HG03135 (cell line): ENCODE data around the gene RPL3.

ENCODE experiments used
- ATAC-seq: cut with Tn5 transposase; IDR thresholded peaks from one replicate; pipeline ENCODE4 v1.9.1; 2021; ENCODE audit warnings: mild to moderate bottlenecking, moderate library complexity; ENCODE audit not compliant: unreplicated experiment

The RPL3 gene

DNA sequence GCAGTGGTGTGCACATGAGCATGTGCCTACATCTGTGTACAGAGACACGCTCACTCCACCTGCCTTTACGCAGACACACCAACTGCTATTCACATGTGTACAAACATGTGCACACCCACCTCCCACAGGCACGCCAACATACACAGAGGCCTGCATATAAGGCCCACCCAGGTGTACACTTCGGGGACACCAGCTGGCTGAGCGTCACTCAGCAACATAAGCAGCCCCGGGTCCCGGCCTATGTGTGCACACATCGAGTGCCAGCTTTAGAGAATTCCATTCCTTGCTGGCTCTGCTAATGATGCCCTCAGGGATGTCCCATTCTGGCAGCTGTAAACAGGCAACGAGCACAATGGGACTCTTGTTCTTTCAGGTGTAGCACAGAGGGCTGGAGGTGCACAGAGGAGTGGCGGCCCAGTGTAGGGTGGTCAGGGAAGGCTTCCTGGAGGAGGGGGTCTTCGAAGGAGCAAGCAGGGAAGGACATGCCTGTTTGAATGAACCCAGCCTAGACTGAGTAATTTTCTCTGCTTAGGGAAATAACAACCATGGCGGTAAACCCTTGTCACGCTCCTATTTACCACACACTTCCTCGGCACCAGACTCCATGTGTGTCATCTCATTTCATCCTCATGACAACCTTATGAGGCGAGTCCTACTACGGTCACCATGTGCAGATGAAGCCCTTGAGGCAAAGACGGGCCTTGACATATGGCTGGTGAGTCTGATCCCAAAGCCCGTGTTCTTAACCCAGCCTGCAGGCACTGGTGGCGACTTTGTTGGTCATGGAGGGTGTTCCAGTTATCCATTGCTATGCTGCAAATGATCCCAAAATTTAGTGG, 35.1 kb downstream of the RPL3 start:
- no peak for ATAC-seq

DNA sequence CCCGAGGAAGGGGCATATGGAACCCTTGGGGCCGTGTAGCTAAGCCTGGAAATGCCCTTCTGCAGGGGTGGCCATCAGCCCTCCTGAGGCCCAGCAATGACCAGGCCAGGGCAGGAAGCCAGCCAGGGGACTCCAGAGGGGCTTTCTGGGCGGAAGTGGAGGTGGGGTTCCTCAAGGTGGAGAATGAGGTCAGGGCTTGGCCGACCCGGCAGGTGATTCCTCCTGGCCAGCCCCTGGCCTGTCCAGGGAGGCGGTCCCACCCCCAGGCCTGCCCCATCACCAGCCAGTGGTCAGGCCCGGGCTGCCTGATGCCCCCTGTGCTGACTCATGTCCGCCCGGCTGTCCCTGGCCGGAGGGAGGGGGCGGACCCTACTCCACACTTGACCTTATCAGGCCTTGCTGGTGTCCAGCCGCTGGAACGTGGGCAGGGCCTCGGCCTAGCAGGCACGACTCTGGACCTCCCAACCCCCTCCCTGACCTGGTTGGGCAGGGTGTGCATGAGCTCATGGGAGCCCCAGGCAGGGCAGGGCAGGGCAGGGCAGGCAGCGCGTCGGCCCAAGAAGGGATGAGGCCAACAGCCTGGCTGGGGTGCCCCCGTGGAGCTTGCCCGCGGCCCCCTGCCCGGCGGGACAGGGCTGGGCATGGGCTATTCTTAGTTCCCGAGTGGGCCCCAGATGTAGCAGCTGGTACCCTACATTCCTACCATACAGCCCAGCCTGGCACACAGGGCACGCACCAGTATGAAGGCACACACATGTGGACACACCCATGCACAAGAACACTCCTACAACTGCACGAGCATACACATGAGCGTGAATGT, 35.9 kb downstream of the RPL3 start:
- ATAC-seq: no peak

- ATAC-seq: no peak
Measured at GRCh38 chr22:39282645-39283321, 36.6 kb downstream of the RPL3 start.

DNA sequence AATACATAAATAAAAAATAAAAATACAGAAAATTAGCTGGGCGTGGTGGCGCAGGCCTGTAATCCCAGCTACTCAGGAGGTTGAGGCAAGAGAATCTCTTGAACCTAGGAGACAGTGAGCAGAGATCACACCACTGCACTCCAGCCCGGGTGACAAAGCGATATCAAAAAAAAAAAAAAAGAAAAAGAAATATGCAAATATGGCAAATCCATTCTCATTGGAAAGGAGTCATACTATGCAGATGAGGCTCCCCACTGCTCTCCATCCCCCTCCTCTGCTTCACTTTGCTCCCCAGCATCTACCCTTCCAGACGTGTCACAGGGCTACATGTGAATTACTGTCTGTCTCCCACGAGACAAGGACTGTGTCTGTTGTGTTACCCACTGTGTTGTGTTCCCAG, 38.3 kb downstream of the RPL3 start:
- ATAC-seq: no peak

DNA sequence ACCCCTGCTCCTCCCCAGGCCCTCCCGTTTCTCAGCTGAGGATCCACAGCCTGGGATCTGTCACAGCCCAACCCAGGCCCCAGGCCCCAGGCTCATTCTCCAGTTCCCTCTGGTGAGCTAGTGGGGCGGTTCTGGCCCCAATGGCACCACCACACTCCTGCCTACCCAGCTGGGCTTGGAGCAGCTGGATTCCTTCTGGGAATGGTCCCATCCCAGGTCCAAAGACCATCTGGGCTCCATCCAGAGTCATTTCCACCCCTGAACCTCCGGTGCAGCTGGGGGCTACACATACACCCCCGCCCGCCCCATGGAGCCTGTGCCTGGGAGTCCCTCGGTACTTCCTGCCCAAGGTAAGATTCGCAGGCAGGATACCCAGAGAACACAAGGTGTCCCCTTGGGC, 39.2 kb downstream of the RPL3 start:
- ATAC-seq: no peak

DNA sequence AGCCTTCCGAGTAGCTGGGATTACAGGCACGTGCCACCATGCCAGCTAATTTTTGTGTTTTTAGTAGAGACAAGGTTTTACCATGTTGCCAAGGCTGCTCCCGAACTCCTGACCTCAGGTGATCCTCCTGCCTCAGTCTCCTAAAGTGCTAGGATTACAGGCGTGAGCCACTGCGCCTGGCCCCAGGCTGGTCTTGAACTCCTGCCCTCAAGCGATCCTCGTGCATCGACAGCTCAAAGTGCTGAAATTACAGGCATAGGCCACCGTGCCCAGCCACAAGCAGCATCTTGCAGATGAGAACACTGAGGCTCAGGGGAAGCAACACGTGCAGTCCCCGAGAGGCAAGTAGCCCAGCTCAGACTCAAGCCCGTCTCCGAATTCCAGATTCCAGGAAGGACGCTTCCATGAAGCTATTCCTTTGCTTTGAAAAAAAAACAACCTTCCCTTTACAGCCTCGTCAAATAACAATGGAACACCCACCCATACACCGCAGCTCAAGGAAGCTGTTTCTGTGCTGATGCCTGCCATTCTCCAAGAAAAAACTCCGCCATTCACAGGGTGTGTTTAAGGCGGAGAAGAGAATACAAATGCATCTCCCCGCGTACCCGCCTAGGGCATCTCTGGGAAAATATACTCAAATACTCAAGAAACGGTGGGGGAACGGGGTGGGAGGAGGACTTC, 40.1 kb downstream of the RPL3 start:
- ATAC-seq: no peak

DNA sequence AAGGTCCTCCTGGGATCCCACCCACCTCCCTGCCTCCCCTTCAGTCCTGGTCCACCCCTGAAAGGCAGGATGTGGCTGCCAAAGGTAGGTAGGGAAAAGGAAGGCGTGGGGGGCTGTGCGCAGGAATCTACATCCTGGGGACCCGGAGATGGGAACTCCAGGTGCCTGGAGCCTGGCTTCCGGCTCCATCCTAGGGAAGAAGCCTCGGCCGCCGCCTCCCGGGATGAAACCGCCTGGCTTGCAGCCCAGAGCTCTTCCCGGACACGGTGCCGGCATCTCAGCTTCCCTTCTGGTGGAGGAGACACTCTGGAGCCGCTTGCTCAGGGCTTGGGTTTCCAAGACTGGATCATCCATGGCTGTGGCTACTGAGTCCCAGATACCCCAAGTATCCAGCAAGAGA, 41.4 kb downstream of the RPL3 start:
- no peak for ATAC-seq

GRCh38 chr22:39277142-39277607, 42.2 kb downstream of the RPL3 start:
- ATAC-seq: no peak

DNA sequence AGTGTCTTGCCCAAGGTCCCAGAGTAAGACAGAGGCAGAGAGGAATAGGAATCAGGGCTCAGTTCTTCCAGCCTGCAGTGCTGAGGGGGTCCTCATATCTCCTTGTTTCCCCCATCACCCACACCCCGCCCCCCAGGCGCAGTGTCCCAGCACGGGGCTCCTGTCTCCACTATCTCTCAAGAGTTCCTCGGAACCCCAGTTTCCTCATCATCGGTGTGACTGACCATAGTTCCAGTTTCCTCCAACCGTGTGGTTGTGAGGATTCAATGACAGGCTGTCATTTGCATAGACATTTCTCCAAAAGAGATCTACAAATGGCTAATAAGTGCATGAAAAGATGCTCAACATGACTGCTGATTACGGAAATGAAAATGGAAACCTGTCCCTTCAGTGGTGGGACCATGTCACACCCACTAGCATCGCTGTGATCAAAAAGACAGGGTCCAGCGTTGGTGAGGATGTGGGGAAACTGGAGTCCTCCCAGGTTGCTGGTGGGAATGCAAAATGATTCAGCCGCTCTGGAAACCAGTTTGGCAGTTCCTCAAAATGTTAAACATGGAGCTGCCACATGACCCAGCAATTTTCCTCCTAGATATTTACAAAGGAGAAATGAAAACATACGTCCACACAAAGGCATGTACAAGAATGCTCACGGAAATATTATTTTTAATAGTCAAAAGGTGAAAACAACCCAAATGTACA, 42.8 kb downstream of the RPL3 start:
- no peak for ATAC-seq

GRCh38 chr22:39275814-39276439, 43.5 kb downstream of the RPL3 start:
- ATAC-seq: no peak

- ATAC-seq: no peak
Measured at GRCh38 chr22:39273950-39274887, 45.2 kb downstream of the RPL3 start.

GRCh38 chr22:39270792-39271191, 48.6 kb downstream of the RPL3 start:
- ATAC-seq: no peak

DNA sequence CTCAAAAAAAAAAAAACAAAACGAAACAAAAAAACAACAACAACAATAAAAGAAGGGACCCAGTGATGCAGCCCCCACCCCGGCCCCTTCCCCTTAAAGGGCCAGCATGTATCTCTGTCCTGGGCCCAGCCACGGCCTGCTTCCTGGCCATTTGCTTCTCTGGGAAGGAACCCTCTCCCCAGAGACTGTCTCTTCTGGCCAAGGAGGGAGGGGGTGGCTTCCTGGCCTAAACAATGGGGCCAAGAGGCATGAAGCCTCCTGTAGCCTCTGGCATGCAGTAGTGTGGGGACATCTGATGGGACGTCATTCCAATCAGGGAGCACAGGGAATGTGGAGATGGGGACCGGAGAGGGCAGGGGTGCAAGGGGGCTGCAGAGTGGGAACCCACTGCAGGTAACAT, 49.1 kb downstream of the RPL3 start:
- no peak for ATAC-seq

DNA sequence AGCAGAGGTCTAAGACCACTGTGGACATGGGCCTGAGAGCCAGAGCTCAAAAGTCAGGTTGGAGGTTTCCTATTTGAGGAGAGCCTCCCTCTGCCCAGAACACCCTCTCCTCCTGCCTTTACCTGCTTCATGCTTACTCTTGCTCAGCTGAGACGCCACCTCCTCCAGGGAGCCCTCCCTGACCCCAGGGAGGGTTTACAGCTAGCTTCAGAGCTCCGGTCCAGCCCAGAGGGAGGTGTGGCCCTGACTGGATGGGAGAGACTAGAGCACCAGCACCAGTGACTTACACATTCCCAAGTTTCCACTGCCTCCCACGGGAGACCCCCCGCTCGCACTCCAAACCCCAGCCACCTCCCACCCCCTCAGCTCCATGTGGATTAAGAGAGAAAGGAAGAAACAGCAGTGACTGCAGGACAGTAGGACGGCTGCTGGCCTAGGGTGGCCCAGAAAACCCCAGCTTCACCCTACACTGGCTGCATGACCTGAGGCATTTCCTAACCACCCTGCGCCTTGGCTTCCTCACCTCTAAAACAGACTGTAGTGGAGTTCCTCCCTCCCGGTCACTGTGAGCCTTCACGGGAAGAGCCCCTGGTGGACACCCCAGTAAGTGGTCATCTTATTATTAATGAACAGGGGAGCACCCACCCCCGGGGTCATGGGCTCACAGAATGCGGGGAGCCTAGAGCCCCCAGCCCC, 50.2 kb downstream of the RPL3 start:
- ATAC-seq: no peak

DNA sequence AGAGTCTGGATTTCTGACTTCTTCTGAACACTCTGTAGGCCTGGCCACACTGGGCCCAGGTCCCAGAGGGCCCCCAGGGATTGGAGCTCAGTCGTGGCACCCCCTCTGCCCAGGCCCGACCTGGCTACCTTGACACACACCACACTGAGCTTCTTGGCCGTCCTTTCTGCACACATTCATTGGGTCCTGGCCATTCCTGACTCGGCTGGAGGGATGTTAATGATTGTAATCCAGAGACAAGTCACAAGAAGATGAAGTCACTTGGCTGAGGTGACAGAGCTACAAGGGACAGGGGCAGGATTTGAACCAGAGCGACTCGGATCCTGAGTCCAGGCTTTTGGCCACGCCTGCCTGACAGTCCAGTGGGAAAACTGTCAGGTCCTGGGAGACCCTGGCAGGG, 50.8 kb downstream of the RPL3 start:
- no peak for ATAC-seq

DNA sequence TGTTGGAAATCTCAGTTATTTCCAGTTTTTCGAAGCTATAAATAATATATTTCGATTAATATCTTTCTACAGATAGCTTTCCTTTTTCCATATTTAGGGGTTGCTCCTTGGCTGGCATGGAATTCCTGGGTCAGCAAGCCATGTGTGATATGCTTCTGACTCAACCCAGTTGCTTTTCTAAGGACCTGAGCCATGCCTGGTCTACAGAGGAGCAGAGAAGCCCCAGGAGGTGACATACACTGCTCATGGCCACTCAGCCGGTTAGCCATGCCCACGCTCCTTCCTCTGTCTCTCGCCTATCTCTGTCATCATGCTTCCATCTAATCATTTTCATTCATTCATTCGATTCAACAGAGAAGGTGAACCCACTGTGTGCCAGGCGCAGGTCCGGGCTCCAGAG, 51.4 kb downstream of the RPL3 start:
- no peak for ATAC-seq

- peak; percentile 72 for ATAC-seq
Measured at GRCh38 chr22:39266398-39267030, 52.9 kb downstream of the RPL3 start.
